NCI-H226 (cell line): ENCODE data around the gene MELTF.

Experiments used
- DNase-seq: peaks from one replicate; pipeline ENCODE4 v3.0.0-alpha.2; 2015

MELTF gene

GRCh38 chr3:197008436-197009209, 21.0 kb downstream of the MELTF start:
- DNase-seq = no peak

DNA sequence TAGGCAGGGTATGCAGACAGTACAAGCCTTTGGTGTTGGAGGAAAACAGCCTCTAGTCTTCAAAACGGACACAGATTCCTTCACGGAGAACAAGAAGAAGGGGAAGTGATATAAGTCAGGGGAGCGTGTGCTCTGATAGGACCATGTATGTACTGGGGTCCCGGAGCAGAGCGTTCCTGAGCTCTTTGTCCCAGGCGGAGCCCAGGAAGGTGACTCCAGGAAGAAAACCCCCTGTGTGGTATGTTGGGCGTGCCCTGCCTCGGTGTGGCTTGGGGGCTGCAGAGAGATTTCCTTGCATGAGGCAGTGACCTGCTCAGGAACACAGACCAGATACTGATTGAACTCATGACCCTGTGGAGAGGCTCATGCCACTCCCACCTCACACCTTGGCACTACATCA, 21.7 kb downstream of the MELTF start:
- DNase-seq = no peak

DNA sequence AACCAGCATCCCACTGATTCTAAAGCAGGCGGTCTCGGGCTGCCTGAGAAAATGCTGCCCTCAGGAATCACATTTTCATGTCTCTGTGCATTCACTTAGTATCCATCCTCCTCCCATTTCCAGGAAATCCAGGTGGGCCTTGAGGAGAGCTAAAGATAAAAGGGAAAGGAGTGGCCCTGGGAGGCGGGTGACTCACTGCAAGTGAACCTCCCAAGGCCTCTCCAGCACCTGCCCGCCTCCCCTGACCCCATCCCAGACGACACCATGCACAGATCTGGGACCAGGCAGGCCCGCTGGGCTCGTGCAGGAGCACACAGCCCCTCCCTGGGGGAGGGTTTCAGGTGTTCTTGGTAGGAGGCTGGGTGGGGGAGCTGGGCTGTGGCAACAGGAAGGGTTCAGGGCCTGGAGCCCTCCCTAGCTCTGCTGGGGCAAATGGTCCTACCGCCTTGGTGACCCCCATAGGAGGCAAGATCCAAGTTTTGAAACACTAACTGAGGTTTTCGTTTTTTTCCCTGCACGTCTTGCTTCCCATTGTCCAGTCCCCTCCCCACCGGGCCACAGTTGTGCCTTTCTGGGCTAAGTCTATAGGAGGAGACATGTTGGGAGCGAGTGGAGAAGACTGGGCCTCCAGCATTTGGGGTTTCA, 22.2 kb downstream of the MELTF start:
- no peak for DNase-seq

DNA sequence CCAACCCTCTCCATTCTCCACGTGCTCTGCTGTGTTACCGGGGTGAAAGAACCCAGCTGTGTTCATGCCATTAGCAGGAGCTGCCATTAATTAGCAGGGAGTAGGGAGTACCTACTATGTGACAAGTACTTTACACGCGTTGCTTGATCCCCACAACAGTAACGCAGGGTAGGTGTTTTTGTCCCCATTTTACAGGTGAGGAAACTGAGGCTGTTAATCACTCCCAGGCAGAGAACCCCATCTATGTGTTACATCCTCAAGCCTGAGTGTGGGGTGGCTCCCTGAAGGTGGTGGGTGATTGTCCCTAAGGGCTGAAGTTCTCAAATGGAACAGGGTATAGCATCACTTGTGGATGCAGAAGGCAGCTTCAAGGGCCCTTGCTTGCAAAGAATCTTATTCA, 22.8 kb downstream of the MELTF start:
- DNase-seq = no peak

DNA sequence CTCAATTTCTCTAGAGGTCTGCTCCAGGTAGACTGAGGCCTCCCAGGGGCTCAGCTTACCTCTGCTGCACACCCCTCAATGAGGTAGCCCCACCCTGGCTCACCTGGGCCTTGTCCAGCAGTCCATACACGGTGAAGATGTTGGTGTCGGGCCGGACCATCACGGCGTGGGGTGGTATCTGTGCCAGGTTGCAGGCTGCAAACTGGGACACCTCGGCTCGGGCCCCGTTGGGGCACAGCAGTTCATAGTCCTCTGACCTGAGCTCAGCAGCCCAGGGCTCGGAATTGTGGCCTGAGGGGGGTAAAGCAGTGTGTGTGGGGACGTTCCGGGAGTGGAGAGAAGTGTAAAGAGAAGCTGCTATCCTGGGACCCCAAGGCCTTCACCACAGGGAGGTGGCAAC, 23.2 kb downstream of the MELTF start:
- DNase-seq = no peak

DNA sequence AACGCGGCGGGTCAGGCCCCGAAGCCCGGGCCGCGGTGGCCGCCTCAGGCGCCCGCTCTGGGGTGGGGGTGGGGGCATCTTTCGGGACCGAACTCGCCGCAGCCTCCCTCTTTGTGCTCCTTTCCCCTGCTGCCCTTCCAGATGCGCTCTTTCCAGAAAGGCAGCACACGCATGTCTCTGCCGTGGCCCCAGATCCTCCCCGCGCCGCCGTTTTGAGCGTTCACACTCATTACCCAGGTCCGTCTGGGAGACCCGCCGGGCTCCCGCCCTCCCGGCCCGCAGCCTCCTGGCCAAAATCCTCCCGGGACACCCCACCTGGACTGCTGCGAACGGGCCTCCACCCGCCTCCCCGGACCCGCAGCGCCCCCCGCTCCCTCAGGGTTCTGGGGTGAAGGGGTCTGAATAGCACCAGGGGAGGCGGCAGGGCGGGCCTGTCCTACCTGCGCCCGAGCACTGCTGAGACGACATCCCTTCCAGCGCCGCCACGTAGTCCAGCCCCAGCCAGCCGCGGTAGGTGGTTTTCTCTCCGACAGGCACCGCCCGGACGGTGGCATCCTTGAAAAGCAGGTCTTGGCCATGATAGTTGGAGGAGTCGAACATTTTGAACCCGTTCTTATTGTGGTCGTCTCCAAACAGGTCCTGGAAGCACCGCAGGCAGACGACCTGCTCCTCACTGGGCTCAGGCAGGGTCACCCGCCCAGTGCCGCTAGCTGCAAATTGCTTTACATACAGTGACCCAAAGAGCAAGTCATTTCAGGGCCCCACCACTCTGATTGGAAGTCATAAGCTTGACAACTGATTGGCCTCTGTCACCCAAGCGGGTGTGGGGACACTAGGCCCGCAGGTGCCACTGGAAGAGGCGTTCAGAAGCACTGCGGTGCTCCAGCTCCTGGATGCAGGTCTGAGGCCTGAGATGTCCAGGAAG, 25.9 kb downstream of the MELTF start:
- DNase-seq = no peak

- peak; percentile 78 for DNase-seq
These were observed 26.7 kb downstream of the MELTF start for GRCh38 chr3:197002701-197003454.

- no peak for DNase-seq
These were observed 27.5 kb downstream of the MELTF start for GRCh38 chr3:197001972-197002700.

DNA sequence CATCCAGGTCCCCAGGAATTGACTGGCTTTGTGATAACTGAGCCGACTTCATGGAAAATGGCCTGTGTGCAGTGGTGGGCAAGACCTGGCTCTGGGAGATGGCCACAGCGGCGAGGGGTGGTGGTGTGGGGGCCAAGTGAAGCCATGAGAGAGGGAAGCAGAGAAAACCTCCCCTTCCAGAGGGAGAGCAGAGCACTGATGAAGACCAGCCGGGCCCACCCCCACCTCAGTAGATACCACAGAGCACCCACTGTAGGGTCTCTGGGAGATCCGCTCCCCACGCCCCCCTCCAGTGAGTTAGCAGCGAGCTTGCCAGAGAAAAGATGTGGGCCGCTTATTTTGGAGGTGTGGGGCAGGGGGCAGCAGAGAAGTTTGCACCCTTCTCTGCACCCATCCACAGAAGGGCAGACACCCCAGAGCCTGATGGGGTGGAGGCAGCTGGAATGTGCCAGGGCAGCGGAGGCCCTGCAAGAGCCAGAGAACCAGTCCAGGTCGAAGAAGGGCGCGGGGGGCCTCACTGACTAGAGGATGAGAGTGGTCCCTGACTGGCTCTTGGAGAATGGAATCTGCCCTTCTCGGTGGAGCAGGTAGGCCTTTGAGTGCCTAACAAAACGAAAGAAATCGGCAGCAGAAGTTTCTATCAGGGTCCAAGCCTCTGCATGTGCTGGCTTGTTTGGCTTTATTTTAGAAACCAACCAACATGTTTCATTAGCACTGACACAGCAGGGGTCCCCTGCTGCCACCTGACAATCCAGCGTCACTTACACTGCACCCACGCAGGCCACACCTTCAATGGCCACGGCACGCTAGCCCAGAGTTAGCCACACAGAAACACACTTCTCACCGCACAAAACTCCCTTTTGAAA, 28.3 kb downstream of the MELTF start:
- no peak for DNase-seq

DNA sequence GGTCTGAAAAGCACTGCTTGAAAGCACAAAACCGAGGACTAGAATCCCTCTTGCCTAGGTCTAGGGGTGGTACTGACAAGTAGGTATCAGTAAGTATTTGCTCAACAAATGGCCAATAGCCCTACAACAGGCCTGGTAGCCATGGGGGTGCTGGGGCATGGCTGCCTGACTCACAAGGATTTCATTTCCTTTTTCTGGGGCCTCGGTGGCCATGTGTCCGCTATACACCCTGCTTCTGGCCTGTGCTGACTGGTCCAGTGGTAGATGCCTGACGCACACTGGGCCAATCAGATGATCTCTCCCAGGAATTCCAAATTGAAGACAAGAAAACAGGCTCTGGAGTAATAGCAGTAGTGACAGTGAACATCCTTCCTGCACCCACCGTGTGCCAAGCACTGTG, 29.4 kb downstream of the MELTF start:
- peak; percentile 50 for DNase-seq

DNA sequence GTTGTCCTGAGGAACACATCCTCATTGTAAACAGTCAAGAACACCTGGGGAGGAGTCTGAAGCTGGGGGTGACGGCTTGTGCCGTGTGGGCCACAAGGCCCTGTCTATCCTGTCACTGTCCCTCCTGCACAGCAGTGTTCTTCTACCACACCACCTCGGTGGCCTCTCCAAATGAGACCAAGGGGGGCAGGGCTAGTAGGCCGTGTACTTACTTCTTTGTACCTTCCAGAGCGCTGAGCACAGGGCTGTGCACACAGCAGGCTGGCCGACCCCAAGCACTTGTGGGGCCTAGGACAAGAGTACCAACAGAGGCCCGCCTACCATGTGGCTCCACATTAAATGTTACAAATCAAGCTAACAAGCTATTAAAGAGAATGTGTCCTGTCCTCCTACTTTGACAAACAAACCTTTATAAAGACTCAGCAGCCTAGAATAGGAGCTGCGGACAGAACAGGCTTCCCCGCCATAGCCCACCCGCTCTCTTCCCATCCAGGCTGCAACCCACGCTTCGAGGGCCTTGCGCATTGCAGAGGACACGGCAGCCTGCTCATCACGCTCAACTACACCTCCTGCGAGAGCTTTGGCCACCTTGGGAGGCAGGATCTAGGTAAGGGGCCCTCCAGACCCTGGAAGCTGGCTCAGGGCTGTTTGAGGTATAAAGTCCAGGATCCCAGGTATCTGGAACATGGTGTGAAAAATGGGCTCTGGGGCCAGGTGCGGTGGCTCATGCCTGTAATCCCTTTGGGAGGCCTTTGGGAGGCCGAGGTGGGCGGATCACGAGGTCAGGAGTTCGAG, 30.5 kb downstream of the MELTF start:
- no peak for DNase-seq

GRCh38 chr3:196997311-196997710, 32.3 kb downstream of the MELTF start:
- DNase-seq = no peak

- DNase-seq = no peak
These were observed 33.0 kb downstream of the MELTF start for GRCh38 chr3:196996454-196997265.

- DNase-seq = no peak
These were observed 33.8 kb downstream of the MELTF start for GRCh38 chr3:196995646-196996355.

- DNase-seq = no peak
These were observed 34.6 kb downstream of the MELTF start for GRCh38 chr3:196995027-196995426.

- DNase-seq = no peak
These were observed 35.6 kb downstream of the MELTF start for GRCh38 chr3:196994056-196994455.

DNA sequence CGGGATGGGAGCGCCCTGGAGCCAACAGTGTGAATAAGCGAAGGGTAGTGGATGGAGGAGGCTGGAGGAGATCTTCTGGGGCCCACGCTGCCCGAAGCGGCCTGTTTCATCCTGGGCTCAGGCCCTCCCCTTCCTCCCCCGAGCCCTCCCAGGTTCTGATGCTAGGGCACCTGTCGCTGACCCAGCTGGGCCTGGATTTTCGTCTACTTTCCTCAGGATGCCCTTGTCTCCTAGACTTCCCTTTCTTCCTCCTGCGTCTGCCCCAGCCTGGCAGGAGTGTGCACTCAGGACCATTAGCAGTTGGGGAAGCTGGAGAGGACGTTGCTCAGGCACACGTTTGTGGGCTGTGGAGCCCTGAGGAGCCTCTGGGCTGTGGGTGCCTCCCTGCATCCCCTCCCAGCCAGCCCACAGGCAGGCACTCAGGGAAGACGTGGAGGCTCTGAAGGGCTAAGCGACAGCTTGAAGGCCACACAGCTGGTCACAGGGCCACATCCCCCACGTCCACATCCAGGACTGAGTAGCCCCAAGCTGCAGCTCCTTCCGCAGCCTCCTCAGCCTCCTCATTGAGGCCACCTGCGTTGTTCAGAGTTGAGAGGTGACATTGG, 37.1 kb downstream of the MELTF start:
- no peak for DNase-seq
